Cardiac muscle cell (in vitro differentiated cells and primary cell): ENCODE measurements around the gene WBP4. TPM values are rescaled to one million over a fixed set of nuclear protein-coding genes. Genes with fewer than 3 reads are reported as not detected.

Experiments
- DNase-seq, 2 donors: peaks; one replicate each; pipeline versions ENCODE4 v3.0.0 to v3.0.0-alpha.2; 2010 to 2017; ENCODE audit warnings: low read depth in 1 of 2, low spot score in 1 of 2
- H3K27ac ChIP-seq: fragments of 200-600 bp; sonication (generic); 2 replicates; pipeline ENCODE4 v1.5.1; 2016
- H3K27me3 ChIP-seq: fragments of 200-600 bp; sonication (generic); 2 replicates; pipeline ENCODE4 v1.6.0; 2016; ENCODE audit warnings: control low read depth
- H3K36me3 ChIP-seq: fragments of 200-600 bp; sonication (generic); 2 replicates; pipeline ENCODE4 v1.5.1; 2016; ENCODE audit warnings: control low read depth
- H3K4me1 ChIP-seq: fragments of 200-600 bp; sonication (generic); 2 replicates; pipeline ENCODE4 v1.8.1; 2017; ENCODE audit warnings: low read depth, mild to moderate bottlenecking, mixed run types
- H3K4me3 ChIP-seq: fragments of 200-600 bp; sonication (generic); 2 replicates; pipeline ENCODE4 v1.5.1; 2016; ENCODE audit warnings: mild to moderate bottlenecking
- H3K9me3 ChIP-seq: fragments of 200-600 bp; sonication (generic); 2 replicates; pipeline ENCODE4 v1.5.1; 2017; ENCODE audit warnings: low read depth, mild to moderate bottlenecking, control low read depth
- CTCF ChIP-seq: IDR thresholded peaks from 2 replicates; pipeline ENCODE4 v1.5.1; 2012; ENCODE audit warnings: low read depth, mild to moderate bottlenecking, low read length
- polyA plus RNA-seq: library from polyadenylated mRNA; unstranded; fragments of >200 nt; fragmentation: Nextera tagmentation; extraction: Ambion mirVana; gene quantifications from 2 replicates; pipeline ENCODE4 v1.2.1, GENCODE V29; 2016
- total RNA-seq: library from RNA; depleted of rRNA; stranded (reverse); fragments of >200 nt; gene quantifications from 2 replicates; pipeline ENCODE4 v1.2.3, GENCODE V29; 2016

Gene WBP4
- total and polyA plus RNA-seq, 2 experiments from 2014 or later, result 8.1 to 9.9 TPM

GRCh38 chr13:41098761-41099160 is 37.5 kb downstream of the WBP4 start:
- no peaks in the 10 kb centered on the region for H3K27me3 ChIP-seq
- H3K4me3 ChIP-seq, result no peak overlapping the region
- H3K4me1 ChIP-seq, result no peaks in the 10 kb centered on the region
- no peak for TF ChIP-seq CTCF
- no peak for DNase-seq
- H3K36me3 ChIP-seq, result no peaks in the 10 kb centered on the region
- no peak overlapping the region for H3K27ac ChIP-seq
- H3K9me3 ChIP-seq, result no peaks in the 10 kb centered on the region

- Histone ChIP-seq H3K27ac (no peak overlapping the region), H3K36me3 (no peaks in the 10 kb centered on the region), H3K4me1 (no peaks in the 10 kb centered on the region), H3K27me3 (no peaks in the 10 kb centered on the region), H3K4me3 (no peak overlapping the region), H3K9me3 (no peaks in the 10 kb centered on the region)
- no peak for DNase-seq
- no peak for TF ChIP-seq CTCF
Observed at GRCh38 chr13:41099986-41100385, 38.7 kb downstream of the WBP4 start.

- DNase-seq, result no peak
- no peak overlapping the region for H3K4me3 ChIP-seq
- TF ChIP-seq CTCF, result no peak
- H3K9me3 ChIP-seq, result no peaks in the 10 kb centered on the region
- no peak overlapping the region for H3K27ac ChIP-seq
- H3K36me3 ChIP-seq, result no peaks in the 10 kb centered on the region
- no peaks in the 10 kb centered on the region for H3K4me1 ChIP-seq
- no peaks in the 10 kb centered on the region for H3K27me3 ChIP-seq
Observed at GRCh38 chr13:41107104-41107571, 45.8 kb downstream of the WBP4 start.

GRCh38 chr13:41107584-41108014 is 46.3 kb downstream of the WBP4 start:
- Histone ChIP-seq H3K27ac (no peak overlapping the region), H3K9me3 (no peaks in the 10 kb centered on the region), H3K4me3 (no peak overlapping the region), H3K36me3 (no peaks in the 10 kb centered on the region), H3K4me1 (no peaks in the 10 kb centered on the region), H3K27me3 (no peaks in the 10 kb centered on the region)
- DNase-seq, result no peak
- no peak for TF ChIP-seq CTCF

- Histone ChIP-seq H3K27ac (no peak overlapping the region), H3K27me3 (no peaks in the 10 kb centered on the region), H3K36me3 (no peaks in the 10 kb centered on the region), H3K9me3 (no peaks in the 10 kb centered on the region), H3K4me3 (no peak overlapping the region), H3K4me1 (no peaks in the 10 kb centered on the region)
- no peak for TF ChIP-seq CTCF
- DNase-seq, result peak in 1 of 2 donors; percentile 61
Observed at GRCh38 chr13:41111454-41111853, 50.1 kb downstream of the WBP4 start.

- DNase-seq, result no peak
- Histone ChIP-seq H3K27me3 (no peaks in the 10 kb centered on the region), H3K9me3 (no peaks in the 10 kb centered on the region), H3K4me3 (no peak overlapping the region), H3K4me1 (no peaks in the 10 kb centered on the region), H3K36me3 (no peaks in the 10 kb centered on the region), H3K27ac (no peak overlapping the region)
- TF ChIP-seq CTCF, result no peak
Observed at GRCh38 chr13:41117869-41118268, 56.6 kb downstream of the WBP4 start.
